Right lobe of liver (tissue), 4 donors: ENCODE results near the gene RGS3.

Experiments
- POLR2A ChIP-seq: fragments of 450-650 bp; IDR thresholded peaks from one replicate; pipeline ENCODE4 v1.6.1; 2017; ENCODE audit warnings: antibody characterized with exemption, mild to moderate bottlenecking
- TF ChIP-seq, protein P1 (sequence below), 4 donors: fragments of 200-600 bp in 3 of 4; fragments of 450-650 bp in 1 of 4; IDR thresholded peaks; one replicate each; pipeline versions ENCODE4 v1.5.1 to v1.8.0; 2016 to 2022; ENCODE audit warnings: antibody characterized with exemption in 4 of 4, mild to moderate bottlenecking in 2 of 4
- donor health status: DM: no; HTN: no; CAD: no.
- donor health status: DM: no; HTN: no; CAD: no.
- donor health status: DM: no; HTN: yes; CAD: no.

- TF ChIP-seq, protein P1, sequence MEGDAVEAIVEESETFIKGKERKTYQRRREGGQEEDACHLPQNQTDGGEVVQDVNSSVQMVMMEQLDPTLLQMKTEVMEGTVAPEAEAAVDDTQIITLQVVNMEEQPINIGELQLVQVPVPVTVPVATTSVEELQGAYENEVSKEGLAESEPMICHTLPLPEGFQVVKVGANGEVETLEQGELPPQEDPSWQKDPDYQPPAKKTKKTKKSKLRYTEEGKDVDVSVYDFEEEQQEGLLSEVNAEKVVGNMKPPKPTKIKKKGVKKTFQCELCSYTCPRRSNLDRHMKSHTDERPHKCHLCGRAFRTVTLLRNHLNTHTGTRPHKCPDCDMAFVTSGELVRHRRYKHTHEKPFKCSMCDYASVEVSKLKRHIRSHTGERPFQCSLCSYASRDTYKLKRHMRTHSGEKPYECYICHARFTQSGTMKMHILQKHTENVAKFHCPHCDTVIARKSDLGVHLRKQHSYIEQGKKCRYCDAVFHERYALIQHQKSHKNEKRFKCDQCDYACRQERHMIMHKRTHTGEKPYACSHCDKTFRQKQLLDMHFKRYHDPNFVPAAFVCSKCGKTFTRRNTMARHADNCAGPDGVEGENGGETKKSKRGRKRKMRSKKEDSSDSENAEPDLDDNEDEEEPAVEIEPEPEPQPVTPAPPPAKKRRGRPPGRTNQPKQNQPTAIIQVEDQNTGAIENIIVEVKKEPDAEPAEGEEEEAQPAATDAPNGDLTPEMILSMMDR (IDR thresholded peaks at IDR 0.05) = no peak
- no peak for TF ChIP-seq POLR2A
Observed at GRCh38 chr9:113573046-113573958, 109.8 kb downstream of the RGS3 start.
